Measurements from ENCODE around the gene KCNQ4. TPM values are rescaled to one million over a fixed set of nuclear protein-coding genes. Genes with fewer than 3 reads are reported as not detected.

The KCNQ4 gene
- total RNA-seq, 1 donor from 2014 or later, result 3.7 TPM

GRCh38 chr1:40795811-40796586 lies 12.4 kb downstream of the KCNQ4 start:
- DNase-seq (ENCODE audit: low spot score), result no peak

GRCh38 chr1:40796939-40797667 lies 13.5 kb downstream of the KCNQ4 start:
- DNase-seq (ENCODE audit: low spot score), result no peak

GRCh38 chr1:40797668-40798010 lies 14.1 kb downstream of the KCNQ4 start:
- DNase-seq (ENCODE audit: low spot score), result no peak

- DNase-seq (ENCODE audit: low spot score), result no peak
These were observed 15.0 kb downstream of the KCNQ4 start for GRCh38 chr1:40798366-40799281.

GRCh38 chr1:40799351-40799867 lies 15.8 kb downstream of the KCNQ4 start:
- no peak for DNase-seq (ENCODE audit: low spot score)

- no peak for DNase-seq (ENCODE audit: low spot score)
These were observed 18.1 kb downstream of the KCNQ4 start for GRCh38 chr1:40801742-40802077.

GRCh38 chr1:40802078-40802741 lies 18.6 kb downstream of the KCNQ4 start:
- peak; percentile 86 for DNase-seq (ENCODE audit: low spot score)

- DNase-seq (ENCODE audit: low spot score), result no peak
These were observed 19.1 kb downstream of the KCNQ4 start for GRCh38 chr1:40802742-40803113.

GRCh38 chr1:40803447-40803846 lies 19.9 kb downstream of the KCNQ4 start:
- DNase-seq (ENCODE audit: low spot score), result no peak

GRCh38 chr1:40803902-40804301 lies 20.3 kb downstream of the KCNQ4 start:
- DNase-seq (ENCODE audit: low spot score), result no peak

- DNase-seq (ENCODE audit: low spot score), result no peak
These were observed 22.7 kb downstream of the KCNQ4 start for GRCh38 chr1:40806240-40806639.

- DNase-seq (ENCODE audit: low spot score), result peak; percentile 78
These were observed 23.4 kb downstream of the KCNQ4 start for GRCh38 chr1:40806731-40807695.

- no peak for DNase-seq (ENCODE audit: low spot score)
These were observed 24.4 kb downstream of the KCNQ4 start for GRCh38 chr1:40808002-40808401.

GRCh38 chr1:40808444-40808843 lies 24.9 kb downstream of the KCNQ4 start:
- DNase-seq (ENCODE audit: low spot score), result no peak

GRCh38 chr1:40808909-40809308 lies 25.3 kb downstream of the KCNQ4 start:
- no peak for DNase-seq (ENCODE audit: low spot score)

- no peak for DNase-seq (ENCODE audit: low spot score)
These were observed 27.3 kb downstream of the KCNQ4 start for GRCh38 chr1:40810927-40811326.

GRCh38 chr1:40815420-40815819 lies 31.8 kb downstream of the KCNQ4 start:
- DNase-seq (ENCODE audit: low spot score), result no peak

GRCh38 chr1:40817791-40818263 lies 34.2 kb downstream of the KCNQ4 start:
- DNase-seq (ENCODE audit: low spot score), result no peak

GRCh38 chr1:40818264-40818961 lies 34.8 kb downstream of the KCNQ4 start:
- peak; percentile 83 for DNase-seq (ENCODE audit: low spot score)

- no peak for DNase-seq (ENCODE audit: low spot score)
These were observed 35.5 kb downstream of the KCNQ4 start for GRCh38 chr1:40819101-40819500.

All from ureter (tissue), 1 donor.